Fibroblast of lung (primary cell): Measurements from ENCODE around the gene SRD5A1.

Experiments
- CTCF ChIP-seq, 2 donors: IDR thresholded peaks in 1 of 2; conservative IDR thresholded peaks in 1 of 2; 1 replicate in 1 of 2; 2 replicates in 1 of 2; pipeline ENCODE4 v1.5.1; 2011 to 2012; ENCODE audit warnings: low read length in 2 of 2, control low read depth in 1 of 2, inconsistent platforms in 1 of 2, low read depth in 1 of 2, mild to moderate bottlenecking in 1 of 2
- EZH2 ChIP-seq: IDR thresholded peaks from 2 replicates; pipeline ENCODE4 v1.5.1; 2012; ENCODE audit warnings: low read length, control low read depth, mild to moderate bottlenecking; ENCODE audit errors: missing control alignments

- TF ChIP-seq CTCF (conservative IDR thresholded peaks at IDR 0.05 in 1 of 2, IDR thresholded peaks at IDR 0.05 in 1 of 2; ENCODE audit: low read depth in 1 of 2, low read length in 2 of 2) = no peak
- no peak for TF ChIP-seq EZH2
Observed at GRCh38 chr5:6720561-6720921, 87.3 kb downstream of the SRD5A1 start.
